ENCODE results near the gene FAM236A.
"Not testable (repeated sequence)": the region's sequence is repeated elsewhere in the genome, so short reads cannot be mapped to it uniquely, and the experiment has no call there.

GRCh38 chrX:72912315-72912714 lies 25.7 kb upstream of the FAM236A start, which contains the start of gene FAM236C:
- not testable (repeated sequence) for TF ChIP-seq CHD1 (IDR thresholded peaks at IDR 0.05; ENCODE audit: low read length); EGR1 (conservative IDR thresholded peaks at IDR 0.05); SNAPC5 (CRISPR knock-in tag; IDR thresholded peaks at IDR 0.05); BRCA1 (IDR thresholded peaks at IDR 0.05); BRCA1 (CRISPR knock-in tag; IDR thresholded peaks at IDR 0.05); MEIS2 (IDR thresholded peaks at IDR 0.05; ENCODE audit: partially characterized antibody)

All from K562 (cell line).